GM10266 (cell line): ENCODE results near the gene ENO2.
A peak's percentile ranks its signal among the peaks of the same experiment; 100 is the strongest.

Experiments
- DNase-seq: peaks from one replicate; pipeline ENCODE4 v3.0.0; 2012; ENCODE audit errors: extremely low spot score
- TF ChIP-seq, protein P1 (sequence below): IDR thresholded peaks from 2 replicates; pipeline ENCODE4 v1.5.1; 2012; ENCODE audit warnings: mild to moderate bottlenecking, low read depth; ENCODE audit not compliant: control insufficient read depth, insufficient read depth; ENCODE audit errors: missing control alignments

ENO2 gene

DNA sequence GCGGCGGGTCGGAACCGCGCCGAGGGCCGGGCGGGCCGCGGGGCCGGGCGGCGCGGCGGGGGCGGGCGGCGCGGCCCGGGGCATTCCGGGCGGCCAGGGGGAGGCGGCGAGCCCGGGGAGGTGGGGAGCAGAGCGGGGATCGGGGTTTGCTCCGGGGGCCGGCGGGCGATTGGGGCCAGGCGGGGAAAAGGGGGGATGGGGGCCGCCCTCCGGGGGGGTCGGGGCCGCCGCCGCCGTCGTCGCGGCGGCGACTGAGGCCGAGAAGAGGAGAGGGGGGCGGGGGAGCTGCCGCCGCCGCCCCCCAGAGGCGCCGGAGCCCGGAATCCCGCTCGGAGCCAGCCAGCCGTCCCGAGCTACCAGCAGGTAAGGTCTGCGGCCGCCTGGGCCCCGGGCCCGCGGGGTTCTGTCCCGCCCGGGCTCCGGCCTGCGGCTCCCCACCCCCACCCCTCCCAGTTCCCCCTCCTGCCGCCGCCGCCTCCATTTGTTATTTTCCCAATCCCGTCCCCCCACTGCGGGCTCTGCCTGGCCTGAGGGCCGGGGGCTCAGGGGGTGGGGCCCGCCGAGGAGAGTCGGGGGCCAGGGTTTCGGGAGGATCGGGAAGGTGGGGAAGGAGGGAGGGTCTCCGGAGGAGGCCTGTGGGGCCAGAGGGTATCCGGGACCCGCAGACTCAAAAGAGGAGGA is 13.8 kb downstream of the ENO2 start:
- TF ChIP-seq, protein P1, sequence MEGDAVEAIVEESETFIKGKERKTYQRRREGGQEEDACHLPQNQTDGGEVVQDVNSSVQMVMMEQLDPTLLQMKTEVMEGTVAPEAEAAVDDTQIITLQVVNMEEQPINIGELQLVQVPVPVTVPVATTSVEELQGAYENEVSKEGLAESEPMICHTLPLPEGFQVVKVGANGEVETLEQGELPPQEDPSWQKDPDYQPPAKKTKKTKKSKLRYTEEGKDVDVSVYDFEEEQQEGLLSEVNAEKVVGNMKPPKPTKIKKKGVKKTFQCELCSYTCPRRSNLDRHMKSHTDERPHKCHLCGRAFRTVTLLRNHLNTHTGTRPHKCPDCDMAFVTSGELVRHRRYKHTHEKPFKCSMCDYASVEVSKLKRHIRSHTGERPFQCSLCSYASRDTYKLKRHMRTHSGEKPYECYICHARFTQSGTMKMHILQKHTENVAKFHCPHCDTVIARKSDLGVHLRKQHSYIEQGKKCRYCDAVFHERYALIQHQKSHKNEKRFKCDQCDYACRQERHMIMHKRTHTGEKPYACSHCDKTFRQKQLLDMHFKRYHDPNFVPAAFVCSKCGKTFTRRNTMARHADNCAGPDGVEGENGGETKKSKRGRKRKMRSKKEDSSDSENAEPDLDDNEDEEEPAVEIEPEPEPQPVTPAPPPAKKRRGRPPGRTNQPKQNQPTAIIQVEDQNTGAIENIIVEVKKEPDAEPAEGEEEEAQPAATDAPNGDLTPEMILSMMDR = no peak

DNA sequence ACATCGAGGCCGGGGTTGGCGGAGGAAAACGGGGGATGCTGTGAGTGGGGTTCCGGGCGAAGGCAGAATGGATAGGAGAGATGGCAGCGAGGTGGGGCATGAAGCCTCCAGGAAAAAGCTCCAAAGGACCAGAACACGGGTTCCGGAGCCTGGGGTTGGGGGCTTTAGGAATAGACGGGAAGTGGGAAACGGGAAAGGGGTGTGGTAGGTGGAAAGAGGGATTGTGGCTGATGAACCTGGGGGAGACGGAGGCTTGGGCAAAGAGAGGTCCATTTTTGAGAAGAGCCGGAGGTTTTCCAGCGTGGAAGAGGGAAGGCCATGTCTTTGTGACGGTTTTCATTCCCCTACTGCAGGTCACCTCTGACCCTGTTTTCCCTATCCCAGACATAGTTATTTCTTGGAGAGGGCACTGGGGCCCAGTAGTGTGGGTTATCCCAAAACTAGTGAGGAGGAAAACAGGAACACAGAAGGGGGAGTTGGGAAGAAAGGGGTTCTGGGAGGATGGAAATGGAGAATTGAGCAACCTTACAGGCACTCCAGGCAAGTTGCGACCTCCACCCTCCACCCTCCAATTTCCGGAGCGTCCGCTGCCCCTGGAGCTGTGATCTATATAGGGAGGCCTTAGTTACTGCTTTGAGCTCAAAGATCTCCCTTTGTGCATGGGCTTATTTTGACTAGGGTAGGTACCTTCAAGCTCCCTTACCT is 14.5 kb downstream of the ENO2 start:
- no peak for DNase-seq
- TF ChIP-seq, protein P1 = no peak

More for the DNA sequence above, 13.8 kb downstream of the ENO2 start:
- DNase-seq = peak; percentile 70

DNA sequence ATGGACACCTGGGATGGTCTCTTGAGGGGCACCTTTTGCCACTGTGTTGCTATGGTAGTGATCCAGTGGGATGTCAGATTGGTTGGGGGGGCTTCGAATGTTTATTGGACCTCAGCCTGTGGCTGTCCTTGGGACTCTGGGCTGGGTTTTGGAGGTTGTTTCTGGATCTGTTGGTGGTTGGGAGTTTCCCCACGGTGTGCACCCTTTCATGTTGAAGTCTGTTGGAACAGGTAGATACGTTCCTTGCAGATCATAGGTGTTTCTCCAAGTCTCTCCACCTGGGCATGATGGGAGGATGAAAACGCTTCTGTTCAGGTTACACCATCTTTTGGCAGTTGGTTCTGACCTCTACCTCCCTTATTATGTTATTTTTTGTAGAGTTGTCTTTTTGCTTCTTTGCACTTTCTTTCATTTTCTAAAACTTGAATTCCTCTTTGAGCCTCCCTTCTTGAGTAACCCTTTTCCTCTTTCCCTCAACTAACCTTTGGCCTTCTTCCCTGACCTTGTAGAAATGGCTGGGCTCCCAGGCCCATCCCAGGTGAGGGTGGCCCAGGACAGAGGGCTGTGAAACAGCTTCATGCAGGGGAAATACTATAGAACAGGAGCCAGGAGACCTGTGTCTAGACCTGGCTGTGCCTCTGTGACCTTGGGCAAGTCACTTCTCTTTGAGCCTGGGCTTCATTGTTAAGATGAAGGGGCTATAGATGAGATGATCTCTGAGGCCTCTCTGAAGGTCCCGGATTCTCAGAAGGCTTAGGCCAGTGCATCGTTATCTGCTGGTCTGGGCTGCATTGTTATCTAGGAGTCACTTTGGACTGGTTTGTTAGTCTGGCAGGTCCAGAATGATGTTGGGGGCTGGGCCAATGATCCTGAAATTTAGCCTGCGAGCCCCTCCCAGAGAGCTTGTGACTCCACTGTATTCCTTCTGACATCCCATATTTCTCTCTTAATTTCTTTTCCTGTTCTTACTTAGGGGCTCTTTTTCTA is 15.4 kb downstream of the ENO2 start:
- TF ChIP-seq, protein P1 = peak; percentile 9

DNA sequence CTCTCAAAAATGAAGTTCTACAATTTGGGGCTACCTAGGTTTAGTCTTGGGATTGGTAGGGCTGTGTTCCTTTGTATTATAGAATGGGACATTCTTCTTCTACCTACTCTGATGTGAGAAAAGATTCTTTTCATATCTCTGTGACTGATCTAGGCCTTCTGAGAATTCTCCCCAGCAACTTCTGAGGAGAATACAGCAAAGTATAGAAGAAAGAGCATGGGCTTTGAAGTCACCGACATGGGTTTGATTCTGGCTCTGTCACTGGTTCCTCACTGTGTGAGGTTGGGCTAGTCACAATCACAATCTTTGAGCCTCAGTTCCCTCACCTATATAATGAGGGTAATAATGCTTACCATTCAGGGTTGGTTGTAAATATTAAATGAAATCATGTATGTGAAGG is 18.4 kb downstream of the ENO2 start:
- no peak for DNase-seq
- TF ChIP-seq, protein P1 = no peak

More for the DNA sequence above, 15.4 kb downstream of the ENO2 start:
- DNase-seq = no peak

DNA sequence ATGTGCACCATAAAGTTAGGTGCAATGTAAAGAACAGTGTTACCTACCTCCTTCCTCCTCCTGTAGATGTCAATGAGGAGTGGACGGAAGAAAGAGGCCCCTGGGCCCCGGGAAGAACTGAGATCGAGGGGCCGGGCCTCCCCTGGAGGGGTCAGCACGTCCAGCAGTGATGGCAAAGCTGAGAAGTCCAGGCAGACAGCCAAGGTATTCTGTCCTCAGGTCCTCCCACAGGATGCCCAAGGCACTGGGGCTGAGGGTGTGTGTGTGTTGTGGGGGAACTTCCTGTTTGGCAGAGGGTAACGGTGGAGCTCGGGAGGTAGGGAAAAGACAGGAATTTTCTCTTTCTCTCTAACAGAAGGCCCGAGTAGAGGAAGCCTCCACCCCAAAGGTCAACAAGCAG is 19.7 kb downstream of the ENO2 start:
- TF ChIP-seq, protein P1 = no peak
- DNase-seq = no peak

DNA sequence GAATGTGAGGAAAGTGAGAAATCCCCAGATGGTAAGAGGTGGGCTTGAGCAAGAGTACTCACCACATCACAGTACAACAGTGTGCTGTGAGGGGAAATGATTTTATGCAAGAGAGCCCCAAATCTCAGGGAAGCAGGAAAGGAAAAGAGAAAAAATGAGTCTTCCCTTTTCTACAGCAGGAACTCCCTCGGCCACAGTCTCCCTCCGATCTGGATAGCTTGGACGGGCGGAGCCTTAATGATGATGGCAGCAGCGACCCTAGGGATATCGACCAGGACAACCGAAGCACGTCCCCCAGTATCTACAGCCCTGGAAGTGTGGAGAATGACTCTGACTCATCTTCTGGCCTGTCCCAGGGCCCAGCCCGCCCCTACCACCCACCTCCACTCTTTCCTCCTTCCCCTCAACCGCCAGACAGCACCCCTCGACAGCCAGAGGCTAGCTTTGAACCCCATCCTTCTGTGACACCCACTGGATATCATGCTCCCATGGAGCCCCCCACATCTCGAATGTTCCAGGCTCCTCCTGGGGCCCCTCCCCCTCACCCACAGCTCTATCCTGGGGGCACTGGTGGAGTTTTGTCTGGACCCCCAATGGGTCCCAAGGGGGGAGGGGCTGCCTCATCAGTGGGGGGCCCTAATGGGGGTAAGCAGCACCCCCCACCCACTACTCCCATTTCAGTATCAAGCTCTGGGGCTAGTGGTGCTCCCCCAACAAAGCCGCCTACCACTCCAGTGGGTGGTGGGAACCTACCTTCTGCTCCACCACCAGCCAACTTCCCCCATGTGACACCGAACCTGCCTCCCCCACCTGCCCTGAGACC is 21.2 kb downstream of the ENO2 start:
- no peak for DNase-seq
- TF ChIP-seq, protein P1 = no peak
